Gastrocnemius medialis (tissue), 4 donors: Measurements from ENCODE around the gene PLPP7. TPM values are rescaled to one million over a fixed set of nuclear protein-coding genes. Genes with fewer than 3 reads are reported as not detected.
A peak's percentile ranks its signal among the peaks of the same experiment; 100 is the strongest.

ENCODE experiments used
- ATAC-seq, 2 donors: fragments of 150-250 bp; one replicate each; pipeline ENCODE4 v1.9.1; 2016
- DNase-seq, 2 donors: peaks; one replicate each; pipeline ENCODE4 v3.0.0-alpha.2; 2019
- H3K27ac ChIP-seq, 4 donors: fragments of 200-600 bp; sonication (generic); 1 replicate in 1 of 4; 2 replicates in 3 of 4; pipeline ENCODE4 v1.5.1; 2016 to 2018; ENCODE audit warnings: mild to moderate bottlenecking in 2 of 4, moderate library complexity in 1 of 4
- H3K27me3 ChIP-seq, 3 donors: fragments of 200-600 bp; sonication (generic) in 2 of 3; 1 replicate in 1 of 3; 2 replicates in 2 of 3; pipeline versions ENCODE4 v1.5.1 to v1.6.0; 2016 to 2019; ENCODE audit warnings: mild to moderate bottlenecking in 1 of 3, moderate library complexity in 1 of 3
- H3K36me3 ChIP-seq, 2 donors: fragments of 200-600 bp; sonication (generic) in 1 of 2; one replicate each; pipeline ENCODE4 v1.5.1; 2017 to 2018
- H3K4me1 ChIP-seq, 2 donors: fragments of 200-600 bp; sonication (generic) in 1 of 2; one replicate each; pipeline ENCODE4 v1.5.1; 2016 to 2017; ENCODE audit warnings: mild to moderate bottlenecking in 2 of 2
- H3K4me3 ChIP-seq, 4 donors: fragments of 200-600 bp; sonication (generic) in 3 of 4; 1 replicate in 1 of 4; 2 replicates in 3 of 4; pipeline ENCODE4 v1.5.1; 2016 to 2019; ENCODE audit warnings: mild to moderate bottlenecking in 2 of 4
- H3K9me3 ChIP-seq, 3 donors: fragments of 200-600 bp; sonication (generic) in 2 of 3; 1 replicate in 1 of 3; 2 replicates in 2 of 3; pipeline ENCODE4 v1.5.1; 2016 to 2019
- CTCF ChIP-seq, 5 experiments: fragments of 450-650 bp in 3 of 5; fragments of 200-600 bp in 2 of 5; sonication (generic) in 2 of 5; IDR thresholded peaks in 4 of 5; conservative IDR thresholded peaks in 1 of 5; 1 replicate in 4 of 5; 2 replicates in 1 of 5; pipeline ENCODE4 v1.5.1; 2016 to 2019; ENCODE audit warnings: antibody characterized with exemption in 5 of 5, mild to moderate bottlenecking in 3 of 5, moderate library complexity in 3 of 5
- POLR2A ChIP-seq, 2 donors: fragments of 450-650 bp; IDR thresholded peaks; one replicate each; pipeline ENCODE4 v1.6.1; 2017; ENCODE audit warnings: antibody characterized with exemption in 2 of 2, mild to moderate bottlenecking in 2 of 2, moderate library complexity in 2 of 2
- in situ Hi-C, 4 donors: fragments of 200-750 bp; cut with MboI; loops; one replicate each; pipeline versions ENCODE4 v1.15.0 to v1.8.0; 2017; ENCODE audit warnings: low sequenced_read_pairs in 4 of 4
- intact Hi-C: fragments of 100-400 bp; cut with DNase I; formaldehyde crosslinking; loops from one replicate; pipeline ENCODE4 v1.15.1; 2023; ENCODE audit warnings: low total_unique reads
- total RNA-seq, 4 donors: library from RNA; depleted of rRNA; stranded (reverse); fragments of >200 nt; gene quantifications; one replicate each; pipeline versions ENCODE4 v1.1.0 to v1.2.3, GENCODE V29; 2016

Gene PLPP7
- total RNA-seq, 4 donors from 2014 or later, result 110 to 395 (median 184) TPM

- DNase-seq, result peak in 1 of 2 donors; percentile 41
- in situ Hi-C loops, result no loop called here
- Histone ChIP-seq H3K4me1 (peaks cover 75 to 76% of the 10 kb centered on the region in 2 donors), H3K9me3 (no peaks in the 10 kb centered on the region), H3K27ac (peak overlapping the region; percentile 94 to 100 (median 98)), H3K4me3 (peak overlapping the region; percentile 64 to 82 (median 74)), H3K36me3 (no peaks in the 10 kb centered on the region), H3K27me3 (no peaks in the 10 kb centered on the region)
- intact Hi-C loops, result no loop called here
- ATAC-seq, result no peak
- no peak for TF ChIP-seq CTCF (IDR thresholded peaks at IDR 0.05 in 4 of 5, conservative IDR thresholded peaks at IDR 0.05 in 1 of 5)
- peak in 1 of 2 donors; percentile 22 for TF ChIP-seq POLR2A (IDR thresholded peaks at IDR 0.05)
Measured at GRCh38 chr9:131273146-131273855, 16.2 kb upstream of the PLPP7 start.

- Histone ChIP-seq H3K4me3 (peak overlapping the region; percentile 64 to 82 (median 74)), H3K27ac (peak overlapping the region; percentile 94 to 100 (median 98)), H3K27me3 (no peaks in the 10 kb centered on the region), H3K4me1 (peaks cover 70 to 71% of the 10 kb centered on the region in 2 donors), H3K9me3 (no peaks in the 10 kb centered on the region), H3K36me3 (no peaks in the 10 kb centered on the region)
- in situ Hi-C loops, result no loop called here
- DNase-seq, result peak in 1 of 2 donors; percentile 60
- no peak for TF ChIP-seq CTCF (IDR thresholded peaks at IDR 0.05 in 4 of 5, conservative IDR thresholded peaks at IDR 0.05 in 1 of 5)
- TF ChIP-seq POLR2A (IDR thresholded peaks at IDR 0.05), result no peak
- intact Hi-C loops, result no loop called here
- peak; percentile 10 to 12 for ATAC-seq
Measured at GRCh38 chr9:131273856-131274673, 15.5 kb upstream of the PLPP7 start.

GRCh38 chr9:131274674-131275331 lies 14.7 kb upstream of the PLPP7 start:
- Histone ChIP-seq H3K4me3 (peak overlapping the region; percentile 64 to 82 (median 74)), H3K27ac (peak overlapping the region; percentile 94 to 100 (median 98)), H3K27me3 (no peaks in the 10 kb centered on the region), H3K9me3 (no peaks in the 10 kb centered on the region), H3K36me3 (no peaks in the 10 kb centered on the region), H3K4me1 (peaks cover 62 to 63% of the 10 kb centered on the region in 2 donors)
- TF ChIP-seq POLR2A (IDR thresholded peaks at IDR 0.05) (peak; percentile 92 to 93), CTCF (IDR thresholded peaks at IDR 0.05 in 4 of 5, conservative IDR thresholded peaks at IDR 0.05 in 1 of 5) (peak in 1 of 5 experiments; percentile 27)
- ATAC-seq (peak; percentile 41 to 45), DNase-seq (peak; percentile 75 to 84)
- in situ Hi-C loops, result no loop called here
- intact Hi-C loops, result no loop called here

GRCh38 chr9:131275332-131276093 lies 14.0 kb upstream of the PLPP7 start:
- no peaks in the 10 kb centered on the region for H3K27me3 ChIP-seq
- DNase-seq, result peak in 1 of 2 donors; percentile 82
- TF ChIP-seq CTCF (IDR thresholded peaks at IDR 0.05 in 4 of 5, conservative IDR thresholded peaks at IDR 0.05 in 1 of 5) (peak in 2 of 5 experiments; percentile 7 to 44), POLR2A (IDR thresholded peaks at IDR 0.05) (no peak)
- in situ Hi-C loops (no loop called here), intact Hi-C loops (no loop called here)
- H3K4me1 ChIP-seq, result peaks cover 57% of the 10 kb centered on the region in 2 donors
- H3K9me3 ChIP-seq, result no peaks in the 10 kb centered on the region
- peak overlapping the region; percentile 94 to 100 (median 98) for H3K27ac ChIP-seq
- ATAC-seq, result peak; percentile 25 to 34
- H3K4me3 ChIP-seq, result peak overlapping the region; percentile 64 to 82 (median 74)
- H3K36me3 ChIP-seq, result no peaks in the 10 kb centered on the region
